Measurements from ENCODE around the gene U2AF1L4. TPM values are rescaled to one million over a fixed set of nuclear protein-coding genes. Genes with fewer than 3 reads are reported as not detected.
A peak's percentile ranks its signal among the peaks of the same experiment; 100 is the strongest.

The U2AF1L4 gene
- total RNA-seq, 1 donor from 2014 or later: 24.9 TPM

DNA sequence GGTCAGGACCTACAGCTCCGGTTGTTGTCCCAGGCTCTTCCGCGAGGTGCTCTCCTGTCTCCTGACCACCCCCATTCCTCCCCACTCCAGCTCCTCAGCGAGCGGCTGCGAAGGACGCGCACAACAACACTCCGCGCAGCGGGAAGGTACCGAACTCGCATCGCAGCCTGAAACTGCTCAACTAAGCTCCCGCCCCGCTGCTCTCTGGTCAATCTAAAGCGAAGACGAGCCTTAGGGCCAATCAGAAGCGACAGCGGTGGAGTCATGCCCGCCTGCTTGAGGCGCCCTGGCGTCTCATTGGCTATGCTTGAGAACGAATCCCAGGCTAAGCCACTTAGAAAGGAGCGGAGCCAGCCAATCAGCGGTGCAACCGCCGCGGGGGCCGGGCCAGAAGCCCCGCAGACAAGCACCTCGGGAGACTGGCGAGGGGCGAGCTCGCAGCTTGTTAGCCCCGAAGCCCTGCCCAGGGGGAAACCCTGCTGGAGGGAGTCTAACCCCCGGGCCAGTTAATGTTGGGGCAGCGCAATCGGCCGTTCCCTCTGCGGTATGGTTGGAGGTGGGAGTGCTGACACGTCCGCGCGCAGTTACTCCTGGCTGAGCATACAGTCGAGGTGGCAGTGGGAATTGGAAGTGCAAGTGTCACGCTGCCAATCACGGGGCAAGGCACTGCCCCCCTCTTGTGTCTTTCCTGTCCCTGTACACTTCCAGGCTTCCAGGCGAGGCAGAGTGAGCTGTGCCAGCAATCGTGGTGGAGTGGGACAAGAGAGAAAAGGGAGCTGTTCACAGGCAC, 42.8 kb downstream of the U2AF1L4 start:
- Histone ChIP-seq H3K27me3 (ENCODE audit: low read depth) (peaks cover 25% of the 10 kb centered on the region), H3K36me3 (no peaks in the 10 kb centered on the region), H3K27ac (replicated peaks) (peak overlapping the region; percentile 78), H3K4me1 (peaks cover 16% of the 10 kb centered on the region), H3K4me3 (peak overlapping the region; percentile 72), H3K9me3 (replicated peaks) (no peaks in the 10 kb centered on the region)
- peak; percentile 95 for DNase-seq
- intact Hi-C loops (cut with micrococcal nuclease): no loop called here
- TF ChIP-seq, protein P1, sequence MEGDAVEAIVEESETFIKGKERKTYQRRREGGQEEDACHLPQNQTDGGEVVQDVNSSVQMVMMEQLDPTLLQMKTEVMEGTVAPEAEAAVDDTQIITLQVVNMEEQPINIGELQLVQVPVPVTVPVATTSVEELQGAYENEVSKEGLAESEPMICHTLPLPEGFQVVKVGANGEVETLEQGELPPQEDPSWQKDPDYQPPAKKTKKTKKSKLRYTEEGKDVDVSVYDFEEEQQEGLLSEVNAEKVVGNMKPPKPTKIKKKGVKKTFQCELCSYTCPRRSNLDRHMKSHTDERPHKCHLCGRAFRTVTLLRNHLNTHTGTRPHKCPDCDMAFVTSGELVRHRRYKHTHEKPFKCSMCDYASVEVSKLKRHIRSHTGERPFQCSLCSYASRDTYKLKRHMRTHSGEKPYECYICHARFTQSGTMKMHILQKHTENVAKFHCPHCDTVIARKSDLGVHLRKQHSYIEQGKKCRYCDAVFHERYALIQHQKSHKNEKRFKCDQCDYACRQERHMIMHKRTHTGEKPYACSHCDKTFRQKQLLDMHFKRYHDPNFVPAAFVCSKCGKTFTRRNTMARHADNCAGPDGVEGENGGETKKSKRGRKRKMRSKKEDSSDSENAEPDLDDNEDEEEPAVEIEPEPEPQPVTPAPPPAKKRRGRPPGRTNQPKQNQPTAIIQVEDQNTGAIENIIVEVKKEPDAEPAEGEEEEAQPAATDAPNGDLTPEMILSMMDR (IDR thresholded peaks at IDR 0.05; ENCODE audit: borderline replicate concordance): no peak

DNA sequence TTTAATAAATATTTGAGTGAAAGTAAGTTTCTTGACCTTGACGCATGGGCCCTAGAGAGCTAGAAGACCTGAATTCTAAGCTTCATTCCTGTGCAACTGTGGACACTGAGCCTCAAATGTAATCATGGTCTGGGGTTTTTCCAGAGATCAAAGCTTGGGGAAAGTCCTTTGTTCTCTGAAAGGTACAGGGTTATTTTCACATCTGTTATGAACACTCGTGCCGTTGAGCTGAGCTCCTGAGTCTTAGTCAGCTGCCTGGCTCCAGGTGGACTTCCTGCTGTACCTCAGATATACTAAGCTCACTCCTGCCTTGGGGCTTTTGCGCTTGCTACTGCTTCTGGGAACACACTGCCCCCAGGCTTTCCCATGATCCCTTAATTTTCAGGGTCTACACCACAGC, 48.4 kb downstream of the U2AF1L4 start:
- no peak overlapping the region for H3K27ac ChIP-seq (replicated peaks)
- H3K36me3 ChIP-seq: no peaks in the 10 kb centered on the region
- intact Hi-C loops (cut with micrococcal nuclease): loop anchor here (2.0 kb wide), 1 partner anchor 20 kb away; no protein-coding TSS in a partner anchor
- H3K27me3 ChIP-seq (ENCODE audit: low read depth): no peaks in the 10 kb centered on the region
- TF ChIP-seq, protein P1 (IDR thresholded peaks at IDR 0.05; ENCODE audit: borderline replicate concordance): no peak
- no peak overlapping the region for H3K4me3 ChIP-seq
- H3K4me1 ChIP-seq: peaks cover 2% of the 10 kb centered on the region
- no peak for DNase-seq
- H3K9me3 ChIP-seq (replicated peaks): no peaks in the 10 kb centered on the region

DNA sequence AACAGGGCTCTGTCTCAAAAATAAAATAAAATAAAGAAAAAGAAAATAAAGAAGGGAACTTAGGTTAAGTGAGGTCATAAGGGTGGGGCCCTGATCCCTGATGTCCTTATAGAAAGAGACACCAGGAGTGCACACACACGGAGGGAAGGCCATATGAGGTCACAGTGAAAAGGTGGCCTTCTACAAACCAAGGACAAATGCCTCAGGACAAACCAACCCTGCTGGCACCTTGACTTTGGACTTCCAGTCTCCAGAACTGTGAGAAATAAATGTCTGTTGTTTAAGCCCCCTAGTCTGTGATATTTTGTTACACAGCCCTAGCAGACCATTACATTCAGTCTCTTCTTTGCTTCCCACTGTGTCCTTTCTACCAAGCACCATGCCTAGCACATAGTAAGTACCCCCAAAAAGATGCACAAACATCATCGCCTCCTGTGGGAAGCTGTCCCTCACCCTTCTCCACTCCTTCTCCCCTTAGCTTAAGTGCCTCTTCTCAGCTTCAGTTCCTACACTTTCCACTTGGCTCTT, 49.3 kb downstream of the U2AF1L4 start:
- intact Hi-C loops (cut with micrococcal nuclease): loop anchor here (2.0 kb wide), 1 partner anchor 21 kb away; no protein-coding TSS in a partner anchor
- Histone ChIP-seq H3K4me3 (no peak overlapping the region), H3K4me1 (no peaks in the 10 kb centered on the region), H3K36me3 (no peaks in the 10 kb centered on the region), H3K27ac (replicated peaks) (no peak overlapping the region), H3K27me3 (ENCODE audit: low read depth) (no peaks in the 10 kb centered on the region), H3K9me3 (replicated peaks) (no peaks in the 10 kb centered on the region)
- no peak for DNase-seq
- TF ChIP-seq, protein P1 (IDR thresholded peaks at IDR 0.05; ENCODE audit: borderline replicate concordance): no peak

DNA sequence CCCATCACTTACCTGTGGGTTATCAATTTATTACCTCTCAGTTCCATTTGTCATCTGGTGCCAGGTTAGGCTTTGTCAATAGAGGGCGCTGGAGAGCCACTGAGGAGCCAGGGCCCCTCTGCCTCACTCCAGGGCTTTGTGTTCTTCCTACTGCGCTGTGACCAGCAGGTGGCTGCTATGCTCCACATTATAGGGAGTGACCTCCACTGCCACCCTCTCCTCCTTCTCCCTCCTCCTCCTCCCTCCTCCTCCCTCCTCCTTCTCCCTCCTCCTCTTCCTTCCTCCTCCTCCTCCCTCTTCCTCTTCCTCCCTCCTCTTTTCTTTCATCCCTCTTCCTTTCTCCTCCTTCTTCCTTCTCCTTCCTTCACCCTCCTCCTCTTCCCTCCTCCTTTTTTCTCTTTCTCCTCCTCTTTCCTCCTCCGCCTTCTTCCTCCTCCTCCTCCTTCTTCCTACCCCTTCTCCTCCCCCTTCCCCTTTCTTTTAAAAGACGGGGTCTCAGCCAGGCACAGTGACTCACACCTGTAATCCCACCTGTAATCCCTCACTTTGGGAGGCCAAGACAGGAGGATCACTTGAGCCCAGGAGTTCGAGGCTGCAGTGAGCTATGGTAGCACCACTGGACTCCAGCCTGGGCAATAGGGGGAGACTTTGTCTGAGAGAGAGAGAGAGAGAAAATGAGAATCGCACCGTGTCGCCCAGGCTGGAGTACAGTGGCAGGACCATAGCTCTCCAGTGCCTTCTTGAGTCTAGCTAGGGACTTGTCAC, 51.2 kb downstream of the U2AF1L4 start:
- Histone ChIP-seq H3K9me3 (replicated peaks) (no peaks in the 10 kb centered on the region), H3K27me3 (ENCODE audit: low read depth) (peaks cover 8% of the 10 kb centered on the region), H3K27ac (replicated peaks) (peak overlapping the region; percentile 12), H3K36me3 (no peaks in the 10 kb centered on the region), H3K4me3 (no peak overlapping the region), H3K4me1 (no peaks in the 10 kb centered on the region)
- intact Hi-C loops (cut with micrococcal nuclease): no loop called here
- DNase-seq: peak; percentile 82
- TF ChIP-seq, protein P1 (IDR thresholded peaks at IDR 0.05; ENCODE audit: borderline replicate concordance): peak; percentile 98

DNA sequence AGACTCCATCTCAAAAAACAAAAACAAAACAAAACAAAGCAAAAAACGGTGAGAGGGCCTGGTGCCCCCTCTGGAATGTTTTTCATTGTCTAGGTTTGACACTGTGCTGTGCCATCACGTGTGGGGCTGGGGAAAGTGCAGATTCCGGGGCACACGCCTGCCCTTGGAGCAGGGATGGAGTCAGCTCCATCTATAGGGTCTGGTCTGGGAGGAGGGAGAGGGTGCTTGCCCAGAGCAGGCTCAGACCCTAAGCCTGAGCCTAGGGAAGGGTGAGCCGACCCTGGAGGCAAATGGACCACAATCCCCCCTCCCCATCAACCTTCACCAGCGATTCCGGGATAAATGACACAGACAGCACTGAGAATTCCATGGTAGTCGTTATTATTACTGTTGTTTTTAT, 51.8 kb downstream of the U2AF1L4 start:
- Histone ChIP-seq H3K9me3 (replicated peaks) (no peaks in the 10 kb centered on the region), H3K36me3 (no peaks in the 10 kb centered on the region), H3K27ac (replicated peaks) (no peak overlapping the region), H3K4me1 (no peaks in the 10 kb centered on the region), H3K4me3 (no peak overlapping the region), H3K27me3 (ENCODE audit: low read depth) (peaks cover 9% of the 10 kb centered on the region)
- TF ChIP-seq, protein P1 (IDR thresholded peaks at IDR 0.05; ENCODE audit: borderline replicate concordance): no peak
- intact Hi-C loops (cut with micrococcal nuclease): no loop called here
- DNase-seq: no peak

Other genes starting within 250 kb of the U2AF1L4 start
- 7.9 TPM for gene DMKN, start 231.8 kb downstream of the U2AF1L4 start, total RNA-seq
- gene SBSN, start 217.1 kb downstream of the U2AF1L4 start, total RNA-seq: not detected
- not detected for gene GAPDHS, start 212.0 kb downstream of the U2AF1L4 start, total RNA-seq
- gene TMEM147, start 199.8 kb downstream of the U2AF1L4 start, total RNA-seq: 84.3 TPM
- not detected for gene ATP4A, start 181.8 kb downstream of the U2AF1L4 start, total RNA-seq
- gene PMIS2, start 159.2 kb downstream of the U2AF1L4 start, total RNA-seq: not detected
- gene HAUS5, start 132.7 kb downstream of the U2AF1L4 start, total RNA-seq: 3.7 TPM
- 52.7 TPM for gene RBM42, start 116.4 kb downstream of the U2AF1L4 start, total RNA-seq
- 0.33 TPM for gene ETV2, start 103.7 kb downstream of the U2AF1L4 start, total RNA-seq
- 1,365 TPM for gene COX6B1, start 97.1 kb downstream of the U2AF1L4 start, total RNA-seq
- gene UPK1A, start 78.9 kb downstream of the U2AF1L4 start, total RNA-seq: not detected
- not detected for gene ZBTB32, start 40.9 kb downstream of the U2AF1L4 start, total RNA-seq
- 12.8 TPM for gene KMT2B, start 27.4 kb downstream of the U2AF1L4 start, total RNA-seq
- 4.9 TPM for gene IGFLR1, start 3.0 kb downstream of the U2AF1L4 start, total RNA-seq
- 43.1 TPM for gene PSENEN, start 233 bp upstream of the U2AF1L4 start, total RNA-seq
- 6.2 TPM for gene LIN37, start 3.2 kb upstream of the U2AF1L4 start, total RNA-seq
- gene HSPB6, start 11.6 kb upstream of the U2AF1L4 start, total RNA-seq: 899 TPM
- gene PROSER3, start 12.8 kb upstream of the U2AF1L4 start, total RNA-seq: 4.8 TPM
- gene ARHGAP33, start 30.1 kb upstream of the U2AF1L4 start, total RNA-seq: 3.8 TPM
- not detected for gene PRODH2, start 67.4 kb upstream of the U2AF1L4 start, total RNA-seq
- gene NPHS1, start 107.1 kb upstream of the U2AF1L4 start, total RNA-seq: not detected
- gene KIRREL2, start 111.5 kb upstream of the U2AF1L4 start, total RNA-seq: not detected
- 23.9 TPM for gene APLP1, start 123.2 kb upstream of the U2AF1L4 start, total RNA-seq
- gene NFKBID, start 155.1 kb upstream of the U2AF1L4 start, total RNA-seq: 2.3 TPM
- 2.3 TPM for gene HCST, start 157.1 kb upstream of the U2AF1L4 start, total RNA-seq
- gene TYROBP, start 162.9 kb upstream of the U2AF1L4 start, total RNA-seq: 26.2 TPM
- 7.1 TPM for gene LRFN3, start 191.0 kb upstream of the U2AF1L4 start, total RNA-seq
- gene SDHAF1, start 249.8 kb upstream of the U2AF1L4 start, total RNA-seq: 10.3 TPM